Measurements from ENCODE around the gene ZCCHC2. TPM values are rescaled to one million over a fixed set of nuclear protein-coding genes. Genes with fewer than 3 reads are reported as not detected.

The ZCCHC2 gene
- total RNA-seq, 1 donor from 2014 or later, result 5.5 TPM

GRCh38 chr18:62576845-62577512 lies 54.2 kb downstream of the ZCCHC2 start:
- Mint-ChIP-seq H3K9me3 (peaks cover 3% of the 10 kb centered on the region), H3K27ac (no peak overlapping the region)

GRCh38 chr18:62577765-62578164 lies 54.9 kb downstream of the ZCCHC2 start:
- no peak overlapping the region for H3K4me2 ChIP-seq
- no peaks in the 10 kb centered on the region for H3F3A ChIP-seq (ENCODE audit: low read depth)
- H2AFZ ChIP-seq (replicated peaks), result no peak overlapping the region
- H3K9me3 ChIP-seq (ENCODE audit: low read depth), result no peaks in the 10 kb centered on the region
- H3K27me3 ChIP-seq, result no peaks in the 10 kb centered on the region
- no peak for DNase-seq (ENCODE audit: low spot score)
- H3K9me3 Mint-ChIP-seq, result peaks cover 3% of the 10 kb centered on the region
- no peak overlapping the region for H3K4me3 Mint-ChIP-seq
- no peaks in the 10 kb centered on the region for H4K20me1 ChIP-seq (ENCODE audit: low read depth)
- H3K27ac ChIP-seq, result no peak overlapping the region
- TF ChIP-seq CTCF (IDR thresholded peaks at IDR 0.05), result no peak
- no peak for TF ChIP-seq EZH2phosphoT487 (IDR thresholded peaks at IDR 0.05)
- TF ChIP-seq EZH2 (IDR thresholded peaks at IDR 0.05), result no peak
- H3K4me1 Mint-ChIP-seq, result no peaks in the 10 kb centered on the region
- H3K27ac Mint-ChIP-seq, result no peak overlapping the region
- peaks cover 34% of the 10 kb centered on the region for H3K36me3 Mint-ChIP-seq
- H3K4me1 ChIP-seq, result peaks cover 6% of the 10 kb centered on the region
- peaks cover 4% of the 10 kb centered on the region for H3K27me3 Mint-ChIP-seq (ENCODE audit: insufficient read depth, low read depth)
- H3K36me3 ChIP-seq, result no peaks in the 10 kb centered on the region
- no peaks in the 10 kb centered on the region for H3K79me2 ChIP-seq (ENCODE audit: low read depth)
- H3K4me3 ChIP-seq, result no peak overlapping the region
- H3K9ac ChIP-seq, result no peak overlapping the region

More at GRCh38 chr18:62576845-62577512, 54.2 kb downstream of the ZCCHC2 start:
- Mint-ChIP-seq H3K36me3 (peaks cover 32% of the 10 kb centered on the region), H3K27me3 (ENCODE audit: insufficient read depth, low read depth) (peaks cover 3% of the 10 kb centered on the region), H3K4me1 (no peaks in the 10 kb centered on the region), H3K4me3 (no peak overlapping the region)
- no peaks in the 10 kb centered on the region for H3K79me2 ChIP-seq (ENCODE audit: low read depth)
- H3K9ac ChIP-seq, result no peak overlapping the region
- no peaks in the 10 kb centered on the region for H3K9me3 ChIP-seq (ENCODE audit: low read depth)
- H3F3A ChIP-seq (ENCODE audit: low read depth), result no peaks in the 10 kb centered on the region
- no peaks in the 10 kb centered on the region for H3K36me3 ChIP-seq
- TF ChIP-seq EZH2phosphoT487 (IDR thresholded peaks at IDR 0.05), result no peak
- TF ChIP-seq CTCF (IDR thresholded peaks at IDR 0.05), result no peak
- no peak for TF ChIP-seq EZH2 (IDR thresholded peaks at IDR 0.05)
- DNase-seq (ENCODE audit: low spot score), result no peak
- H3K4me3 ChIP-seq, result no peak overlapping the region
- H3K27ac ChIP-seq, result no peak overlapping the region
- H4K20me1 ChIP-seq (ENCODE audit: low read depth), result no peaks in the 10 kb centered on the region
- H3K27me3 ChIP-seq, result no peaks in the 10 kb centered on the region
- no peak overlapping the region for H2AFZ ChIP-seq (replicated peaks)
- H3K4me2 ChIP-seq, result no peak overlapping the region
- peaks cover 6% of the 10 kb centered on the region for H3K4me1 ChIP-seq

GRCh38 chr18:62578980-62579511 lies 56.2 kb downstream of the ZCCHC2 start:
- Mint-ChIP-seq H3K27ac (no peak overlapping the region), H3K4me1 (peaks cover 2% of the 10 kb centered on the region), H3K36me3 (peaks cover 34% of the 10 kb centered on the region), H3K9me3 (peaks cover 3% of the 10 kb centered on the region), H3K4me3 (no peak overlapping the region), H3K27me3 (ENCODE audit: insufficient read depth, low read depth) (peaks cover 4% of the 10 kb centered on the region)
- DNase-seq (ENCODE audit: low spot score), result no peak
- Histone ChIP-seq H3K4me2 (no peak overlapping the region), H3F3A (ENCODE audit: low read depth) (no peaks in the 10 kb centered on the region), H4K20me1 (ENCODE audit: low read depth) (no peaks in the 10 kb centered on the region), H3K27me3 (no peaks in the 10 kb centered on the region), H3K36me3 (no peaks in the 10 kb centered on the region), H2AFZ (replicated peaks) (no peak overlapping the region), H3K27ac (no peak overlapping the region), H3K79me2 (ENCODE audit: low read depth) (no peaks in the 10 kb centered on the region), H3K9ac (no peak overlapping the region), H3K4me3 (no peak overlapping the region), H3K9me3 (ENCODE audit: low read depth) (no peaks in the 10 kb centered on the region), H3K4me1 (peaks cover 9% of the 10 kb centered on the region)
- TF ChIP-seq EZH2 (IDR thresholded peaks at IDR 0.05) (no peak), EZH2phosphoT487 (IDR thresholded peaks at IDR 0.05) (no peak), CTCF (IDR thresholded peaks at IDR 0.05) (no peak)
